ENCODE measurements around the gene PTBP2.

Gene PTBP2

DNA sequence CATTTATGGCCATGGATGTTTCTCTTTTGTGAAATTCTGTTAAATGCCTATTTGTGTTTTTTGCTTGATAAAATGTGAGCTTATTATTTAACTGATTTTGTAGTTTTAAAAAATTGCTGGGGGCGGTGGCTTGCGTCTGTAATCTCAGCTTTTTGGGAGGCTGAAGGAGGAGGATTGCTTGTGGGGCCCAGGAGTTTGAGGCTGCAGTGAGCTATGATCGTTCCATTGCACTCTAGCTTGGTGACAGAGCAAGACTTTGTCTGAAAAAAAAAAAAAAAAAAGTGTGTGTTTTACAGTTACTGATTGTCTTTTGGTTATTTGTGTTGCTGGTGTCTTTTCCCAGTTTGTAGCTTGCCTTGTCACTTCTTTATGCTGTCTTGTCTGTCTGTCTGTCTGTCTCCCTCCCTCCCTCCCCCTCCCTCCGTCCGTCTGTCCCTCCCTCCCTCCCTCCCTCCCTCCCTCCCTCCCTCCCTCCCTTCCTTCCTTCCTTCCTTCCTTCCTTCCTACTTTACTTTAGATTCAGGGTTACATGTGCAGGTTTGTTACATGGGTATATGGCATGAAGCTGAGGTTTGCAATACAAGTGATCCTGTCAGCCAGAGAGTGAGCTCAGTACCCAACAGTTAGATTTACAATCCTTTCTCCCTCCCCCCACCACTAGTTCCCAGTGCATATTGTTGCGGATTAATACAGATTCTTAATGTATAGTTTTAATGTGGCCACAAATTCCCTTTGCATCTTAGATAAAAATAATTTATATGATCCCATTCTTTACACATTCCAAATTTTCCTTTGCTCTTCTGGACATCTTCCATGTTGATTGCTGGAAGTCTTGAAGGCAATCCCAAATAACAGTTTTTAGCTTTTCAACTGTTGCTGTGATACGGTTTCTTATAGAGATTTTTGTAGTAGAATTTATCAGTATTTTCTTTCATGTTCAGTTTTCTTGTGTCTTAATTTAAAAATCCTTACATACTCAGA is 25.1 kb downstream of the PTBP2 start:
- Histone ChIP-seq H3K36me3 (ENCODE audit: control insufficient read depth, insufficient read depth, low read length) (no peaks in the 10 kb centered on the region), H2AFZ (no peak overlapping the region), H3K9me3 (ENCODE audit: control insufficient read depth, low read length) (no peaks in the 10 kb centered on the region), H3K9ac (no peak overlapping the region), H3K27me3 (ENCODE audit: control insufficient read depth, insufficient read depth, low read length) (no peaks in the 10 kb centered on the region), H3K4me2 (ENCODE audit: low read length) (no peak overlapping the region), H3K4me3 (ENCODE audit: low read depth, low read length) (no peak overlapping the region), H3K79me2 (peaks cover 9% of the 10 kb centered on the region), H3K27ac (no peak overlapping the region), H3K4me1 (no peaks in the 10 kb centered on the region)
- TF ChIP-seq, protein P1, sequence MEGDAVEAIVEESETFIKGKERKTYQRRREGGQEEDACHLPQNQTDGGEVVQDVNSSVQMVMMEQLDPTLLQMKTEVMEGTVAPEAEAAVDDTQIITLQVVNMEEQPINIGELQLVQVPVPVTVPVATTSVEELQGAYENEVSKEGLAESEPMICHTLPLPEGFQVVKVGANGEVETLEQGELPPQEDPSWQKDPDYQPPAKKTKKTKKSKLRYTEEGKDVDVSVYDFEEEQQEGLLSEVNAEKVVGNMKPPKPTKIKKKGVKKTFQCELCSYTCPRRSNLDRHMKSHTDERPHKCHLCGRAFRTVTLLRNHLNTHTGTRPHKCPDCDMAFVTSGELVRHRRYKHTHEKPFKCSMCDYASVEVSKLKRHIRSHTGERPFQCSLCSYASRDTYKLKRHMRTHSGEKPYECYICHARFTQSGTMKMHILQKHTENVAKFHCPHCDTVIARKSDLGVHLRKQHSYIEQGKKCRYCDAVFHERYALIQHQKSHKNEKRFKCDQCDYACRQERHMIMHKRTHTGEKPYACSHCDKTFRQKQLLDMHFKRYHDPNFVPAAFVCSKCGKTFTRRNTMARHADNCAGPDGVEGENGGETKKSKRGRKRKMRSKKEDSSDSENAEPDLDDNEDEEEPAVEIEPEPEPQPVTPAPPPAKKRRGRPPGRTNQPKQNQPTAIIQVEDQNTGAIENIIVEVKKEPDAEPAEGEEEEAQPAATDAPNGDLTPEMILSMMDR (IDR thresholded peaks at IDR 0.05): no peak

DNA sequence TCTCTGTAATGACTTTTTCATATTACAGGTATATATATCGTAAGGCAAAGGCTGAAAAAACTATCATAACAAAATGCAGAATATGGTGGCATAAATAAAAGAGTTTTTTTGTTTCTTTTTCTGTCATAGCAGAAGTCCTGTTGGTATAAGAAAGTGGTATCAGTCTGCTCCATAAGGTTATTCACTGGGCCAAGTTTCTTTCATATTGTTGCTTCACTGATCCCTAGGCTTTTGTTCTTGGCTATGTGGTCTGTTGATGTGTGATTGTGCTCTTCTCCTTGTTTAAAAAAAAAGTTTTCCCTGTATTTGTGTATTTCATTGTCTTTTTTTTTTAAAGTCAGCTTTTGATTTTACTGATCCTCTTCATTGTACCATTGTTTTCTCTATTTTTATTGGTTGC is 26.0 kb downstream of the PTBP2 start:
- no peak overlapping the region for H3K27ac ChIP-seq
- TF ChIP-seq, protein P1 (IDR thresholded peaks at IDR 0.05): no peak
- peaks cover 9% of the 10 kb centered on the region for H3K79me2 ChIP-seq
- H3K4me1 ChIP-seq: no peaks in the 10 kb centered on the region
- no peak overlapping the region for H3K4me3 ChIP-seq (ENCODE audit: low read depth, low read length)
- H3K4me2 ChIP-seq (ENCODE audit: low read length): no peak overlapping the region
- no peaks in the 10 kb centered on the region for H3K9me3 ChIP-seq (ENCODE audit: control insufficient read depth, low read length)
- no peaks in the 10 kb centered on the region for H3K36me3 ChIP-seq (ENCODE audit: control insufficient read depth, insufficient read depth, low read length)
- H3K9ac ChIP-seq: no peak overlapping the region
- H3K27me3 ChIP-seq (ENCODE audit: control insufficient read depth, insufficient read depth, low read length): no peaks in the 10 kb centered on the region
- H2AFZ ChIP-seq: no peak overlapping the region

DNA sequence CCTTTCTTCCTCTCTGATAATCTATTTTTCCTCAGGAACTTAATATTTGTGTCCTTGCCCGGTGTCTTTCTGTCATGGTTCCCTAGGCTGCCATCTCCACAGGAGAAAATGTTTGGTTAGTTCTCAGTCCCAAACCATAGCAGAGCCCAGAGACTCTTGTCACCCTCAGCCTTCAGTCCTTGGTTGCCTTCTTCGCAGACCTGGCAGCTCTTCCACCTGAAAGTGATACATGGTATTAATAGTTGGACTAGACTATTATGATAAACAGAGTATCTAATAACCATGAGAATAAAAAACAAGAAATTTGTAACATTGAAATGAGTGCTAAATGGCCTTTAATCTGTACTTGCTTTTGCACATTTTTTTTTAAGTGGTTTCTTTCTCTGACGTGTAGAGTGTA is 26.5 kb downstream of the PTBP2 start:
- H3K79me2 ChIP-seq: peaks cover 9% of the 10 kb centered on the region
- no peaks in the 10 kb centered on the region for H3K9me3 ChIP-seq (ENCODE audit: control insufficient read depth, low read length)
- H2AFZ ChIP-seq: no peak overlapping the region
- TF ChIP-seq, protein P1 (IDR thresholded peaks at IDR 0.05): no peak
- H3K4me1 ChIP-seq: no peaks in the 10 kb centered on the region
- H3K27ac ChIP-seq: no peak overlapping the region
- H3K9ac ChIP-seq: no peak overlapping the region
- H3K4me3 ChIP-seq (ENCODE audit: low read depth, low read length): no peak overlapping the region
- no peaks in the 10 kb centered on the region for H3K27me3 ChIP-seq (ENCODE audit: control insufficient read depth, insufficient read depth, low read length)
- no peaks in the 10 kb centered on the region for H3K36me3 ChIP-seq (ENCODE audit: control insufficient read depth, insufficient read depth, low read length)
- H3K4me2 ChIP-seq (ENCODE audit: low read length): no peak overlapping the region

DNA sequence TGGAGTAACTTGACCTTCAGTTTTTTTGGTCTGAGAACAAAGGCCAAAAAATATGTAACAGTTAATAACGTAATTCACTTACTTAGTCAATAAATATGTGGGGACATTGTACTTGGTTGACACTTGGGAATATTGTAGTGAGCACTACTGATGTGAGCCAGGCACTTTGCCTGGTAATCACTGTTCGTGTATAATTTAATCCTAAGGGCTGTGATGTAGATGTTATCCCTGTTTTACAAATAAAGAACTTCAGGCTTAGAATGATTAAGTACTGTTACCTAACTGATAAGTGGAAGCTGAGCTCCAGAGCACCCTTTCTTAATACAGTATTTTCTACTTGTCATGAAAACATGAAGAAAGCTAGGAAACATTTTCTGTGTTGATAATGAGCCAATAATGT is 28.0 kb downstream of the PTBP2 start:
- Histone ChIP-seq H3K9ac (no peak overlapping the region), H3K4me2 (ENCODE audit: low read length) (no peak overlapping the region), H2AFZ (no peak overlapping the region), H3K4me3 (ENCODE audit: low read depth, low read length) (no peak overlapping the region), H3K36me3 (ENCODE audit: control insufficient read depth, insufficient read depth, low read length) (no peaks in the 10 kb centered on the region), H3K79me2 (peaks cover 7% of the 10 kb centered on the region), H3K27ac (no peak overlapping the region), H3K27me3 (ENCODE audit: control insufficient read depth, insufficient read depth, low read length) (no peaks in the 10 kb centered on the region), H3K4me1 (no peaks in the 10 kb centered on the region), H3K9me3 (ENCODE audit: control insufficient read depth, low read length) (no peaks in the 10 kb centered on the region)
- TF ChIP-seq, protein P1 (IDR thresholded peaks at IDR 0.05): no peak
